Mesendoderm (in vitro differentiated cells): ENCODE data around the gene RPL4.
"Not testable (repeated sequence)": the region's sequence is repeated elsewhere in the genome, so short reads cannot be mapped to it uniquely, and the experiment has no call there.

Source experiments
- DNase-seq: peaks from one replicate; pipeline ENCODE4 v3.0.0; 2013
- H2AK5ac ChIP-seq: 2 replicates; pipeline ENCODE4 v1.6.1; 2013; ENCODE audit warnings: low read length, inconsistent platforms
- H2BK120ac ChIP-seq: 2 replicates; pipeline ENCODE4 v1.6.1; 2013; ENCODE audit warnings: low read depth, mild to moderate bottlenecking, low read length, moderate library complexity, mixed read lengths
- H2BK15ac ChIP-seq: replicated peaks from 2 replicates; pipeline ENCODE4 v1.6.1; 2013; ENCODE audit warnings: low read depth, mild to moderate bottlenecking, moderate library complexity
- H2BK5ac ChIP-seq: 2 replicates; pipeline ENCODE4 v1.6.1; 2013; ENCODE audit warnings: low read length, inconsistent platforms
- H3K18ac ChIP-seq: 2 replicates; pipeline ENCODE4 v1.6.1; 2013; ENCODE audit warnings: mild to moderate bottlenecking, low read length, mixed read lengths
- H3K23ac ChIP-seq: one replicate; pipeline ENCODE4 v1.6.1; 2013; ENCODE audit warnings: low read length
- H3K27ac ChIP-seq: 2 replicates; pipeline ENCODE4 v1.5.1; 2013; ENCODE audit warnings: low read depth, mild to moderate bottlenecking, inconsistent platforms, low read length, moderate library complexity
- H3K27me3 ChIP-seq: 2 replicates; pipeline ENCODE4 v1.6.1; 2013; ENCODE audit warnings: low read length, control low read depth, mild to moderate bottlenecking, inconsistent platforms; ENCODE audit not compliant: insufficient read depth, poor library complexity
- H3K36me3 ChIP-seq: 2 replicates; pipeline ENCODE4 v1.6.1; 2013; ENCODE audit warnings: low read length, inconsistent platforms; ENCODE audit not compliant: control insufficient read depth, insufficient read depth
- H3K4ac ChIP-seq: one replicate; pipeline ENCODE4 v1.6.1; 2013; ENCODE audit warnings: low read depth, mild to moderate bottlenecking, low read length, moderate library complexity
- H3K4me1 ChIP-seq: 2 replicates; pipeline ENCODE4 v1.6.1; 2013; ENCODE audit warnings: low read depth, low read length, inconsistent platforms; ENCODE audit not compliant: control insufficient read depth
- H3K4me2 ChIP-seq: 2 replicates; pipeline ENCODE4 v1.6.1; 2013; ENCODE audit warnings: low read length
- H3K4me3 ChIP-seq: 2 replicates; pipeline ENCODE4 v1.5.1; 2013; ENCODE audit warnings: mild to moderate bottlenecking, low read length
- H3K56ac ChIP-seq: one replicate; pipeline ENCODE4 v1.6.1; 2013; ENCODE audit warnings: low read length
- H3K79me1 ChIP-seq: 2 replicates; pipeline ENCODE4 v1.6.1; 2013; ENCODE audit warnings: low read length, inconsistent platforms
- H3K79me2 ChIP-seq: 2 replicates; pipeline ENCODE4 v1.6.1; 2013; ENCODE audit warnings: mild to moderate bottlenecking, low read length; ENCODE audit not compliant: control insufficient read depth, insufficient read depth
- H3K9ac ChIP-seq: 2 replicates; pipeline ENCODE4 v1.6.1; 2013; ENCODE audit warnings: low read length, inconsistent platforms
- H4K5ac ChIP-seq: one replicate; pipeline ENCODE4 v1.6.1; 2013; ENCODE audit warnings: low read length
- H4K8ac ChIP-seq: one replicate; pipeline ENCODE4 v1.6.1; 2013; ENCODE audit warnings: low read depth, mild to moderate bottlenecking, control low read depth, low read length, moderate library complexity
- WGBS: extraction: QIAGEN DNeasy Blood & Tissue Kit; methylation state at CpG from one replicate; pipeline ENCODE4 v1.1.7; 2013; ENCODE audit warnings: low lambda C conversion rate, missing lambda C conversion rate; ENCODE audit not compliant: insufficient coverage; ENCODE audit errors: extremely low coverage; 5-methylcytosine and 5-hydroxymethylcytosine counted together

Gene RPL4

GRCh38 chr15:66462627-66463026 is 42.0 kb downstream of the RPL4 start:
- WGBS: no CpG with 5 or more reads among the region's 4 CpGs

GRCh38 chr15:66461917-66462316 is 42.7 kb downstream of the RPL4 start:
- WGBS: no CpG with 5 or more reads among the region's 2 CpGs
- H3K79me2 ChIP-seq: no peaks in the 10 kb centered on the region

More at GRCh38 chr15:66462627-66463026, 42.0 kb downstream of the RPL4 start:
- Histone ChIP-seq H3K4me3 (no peak overlapping the region), H2AK5ac (peak overlapping the region; percentile 63), H3K36me3 (no peaks in the 10 kb centered on the region), H3K79me2 (no peaks in the 10 kb centered on the region), H3K56ac (peak overlapping the region; percentile 79), H3K9ac (peak overlapping the region; percentile 32), H3K4me2 (no peak overlapping the region), H2BK5ac (peak overlapping the region; percentile 44), H3K27ac (peak overlapping the region; percentile 85), H3K4ac (no peak overlapping the region), H4K8ac (no peak overlapping the region), H3K18ac (peak overlapping the region; percentile 24), H3K79me1 (peaks cover 3% of the 10 kb centered on the region), H3K4me1 (peaks cover 12% of the 10 kb centered on the region), H4K5ac (peak overlapping the region; percentile 10), H2BK120ac (no peak overlapping the region), H3K23ac (peak overlapping the region; percentile 83), H3K27me3 (no peaks in the 10 kb centered on the region), H2BK15ac (no peak overlapping the region)
- DNase-seq: peak; percentile 55

GRCh38 chr15:66461294-66461693 is 43.4 kb downstream of the RPL4 start:
- H3K4me2 ChIP-seq, H2AK5ac ChIP-seq, H3K27me3 ChIP-seq, H3K23ac ChIP-seq, H3K36me3 ChIP-seq, H3K79me2 ChIP-seq, H2BK120ac ChIP-seq, DNase-seq, H3K27ac ChIP-seq, H4K8ac ChIP-seq, H3K4me3 ChIP-seq, H3K79me1 ChIP-seq, H4K5ac ChIP-seq, H2BK5ac ChIP-seq, H3K9ac ChIP-seq: not testable (repeated sequence)
- Histone ChIP-seq H3K4ac (peak overlapping the region; percentile 64), H3K4me1 (peaks cover 12% of the 10 kb centered on the region), H2BK15ac (peak overlapping the region; percentile 59), H3K18ac (peak overlapping the region; percentile 30), H3K56ac (peak overlapping the region; percentile 30)
- WGBS: no CpG with 5 or more reads among the region's 6 CpGs

More at GRCh38 chr15:66461917-66462316, 42.7 kb downstream of the RPL4 start:
- no peak overlapping the region for H4K5ac ChIP-seq
- H3K4me2 ChIP-seq: no peak overlapping the region
- H3K79me1 ChIP-seq: peaks cover 3% of the 10 kb centered on the region
- no peak overlapping the region for H3K4ac ChIP-seq
- H2BK120ac ChIP-seq: no peak overlapping the region
- H2AK5ac ChIP-seq: no peak overlapping the region
- no peak overlapping the region for H4K8ac ChIP-seq
- no peaks in the 10 kb centered on the region for H3K36me3 ChIP-seq
- no peaks in the 10 kb centered on the region for H3K27me3 ChIP-seq
- no peak overlapping the region for H3K9ac ChIP-seq
- H2BK15ac ChIP-seq: no peak overlapping the region
- H3K56ac ChIP-seq: no peak overlapping the region
- no peak overlapping the region for H3K23ac ChIP-seq
- peak overlapping the region; percentile 30 for H3K18ac ChIP-seq
- H3K4me3 ChIP-seq: no peak overlapping the region
- H3K27ac ChIP-seq: no peak overlapping the region
- H2BK5ac ChIP-seq: peak overlapping the region; percentile 2
- DNase-seq: no peak
- peaks cover 12% of the 10 kb centered on the region for H3K4me1 ChIP-seq

GRCh38 chr15:66459818-66460615 is 44.6 kb downstream of the RPL4 start:
- Histone ChIP-seq H4K5ac (no peak overlapping the region), H3K4ac (no peak overlapping the region), H3K56ac (no peak overlapping the region), H2BK120ac (no peak overlapping the region), H3K4me2 (no peak overlapping the region), H3K27ac (no peak overlapping the region), H3K18ac (no peak overlapping the region), H3K79me1 (peaks cover 3% of the 10 kb centered on the region), H3K79me2 (no peaks in the 10 kb centered on the region), H3K4me3 (no peak overlapping the region), H2BK5ac (no peak overlapping the region), H3K36me3 (no peaks in the 10 kb centered on the region), H3K9ac (no peak overlapping the region), H2BK15ac (no peak overlapping the region), H3K23ac (no peak overlapping the region), H3K4me1 (peaks cover 12% of the 10 kb centered on the region), H2AK5ac (peak overlapping the region; percentile 43), H3K27me3 (no peaks in the 10 kb centered on the region), H4K8ac (no peak overlapping the region)
- peak; percentile 52 for DNase-seq
- no CpG with 5 or more reads among the region's 3 CpGs for WGBS

- no peak overlapping the region for H4K5ac ChIP-seq
- WGBS: no CpG with 5 or more reads among the region's 3 CpGs
- H3K4ac ChIP-seq: no peak overlapping the region
- no peak overlapping the region for H3K9ac ChIP-seq
- peaks cover 2% of the 10 kb centered on the region for H3K4me1 ChIP-seq
- no peak for DNase-seq
- no peak overlapping the region for H3K4me3 ChIP-seq
- no peaks in the 10 kb centered on the region for H3K79me2 ChIP-seq
- H3K4me2 ChIP-seq: no peak overlapping the region
- H3K36me3 ChIP-seq: no peaks in the 10 kb centered on the region
- H2BK120ac ChIP-seq: no peak overlapping the region
- H3K23ac ChIP-seq: no peak overlapping the region
- no peak overlapping the region for H3K18ac ChIP-seq
- H2BK5ac ChIP-seq: no peak overlapping the region
- H3K27me3 ChIP-seq: no peaks in the 10 kb centered on the region
- H2BK15ac ChIP-seq: no peak overlapping the region
- no peak overlapping the region for H2AK5ac ChIP-seq
- H4K8ac ChIP-seq: no peak overlapping the region
- peaks cover 3% of the 10 kb centered on the region for H3K79me1 ChIP-seq
- no peak overlapping the region for H3K56ac ChIP-seq
- no peak overlapping the region for H3K27ac ChIP-seq
These were observed 48.4 kb downstream of the RPL4 start for GRCh38 chr15:66456211-66456610.
